ENCODE results near the gene TFAM. TPM values are rescaled to one million over a fixed set of nuclear protein-coding genes. Genes with fewer than 3 reads are reported as not detected.
A peak's percentile ranks its signal among the peaks of the same experiment; 100 is the strongest.

TFAM gene
- total and polyA plus RNA-seq, 2 of the 8 experiments (the other 6 are each of a cell fraction or from before 2014, with no cell fraction given), result 29.3 to 97.3 TPM

DNA sequence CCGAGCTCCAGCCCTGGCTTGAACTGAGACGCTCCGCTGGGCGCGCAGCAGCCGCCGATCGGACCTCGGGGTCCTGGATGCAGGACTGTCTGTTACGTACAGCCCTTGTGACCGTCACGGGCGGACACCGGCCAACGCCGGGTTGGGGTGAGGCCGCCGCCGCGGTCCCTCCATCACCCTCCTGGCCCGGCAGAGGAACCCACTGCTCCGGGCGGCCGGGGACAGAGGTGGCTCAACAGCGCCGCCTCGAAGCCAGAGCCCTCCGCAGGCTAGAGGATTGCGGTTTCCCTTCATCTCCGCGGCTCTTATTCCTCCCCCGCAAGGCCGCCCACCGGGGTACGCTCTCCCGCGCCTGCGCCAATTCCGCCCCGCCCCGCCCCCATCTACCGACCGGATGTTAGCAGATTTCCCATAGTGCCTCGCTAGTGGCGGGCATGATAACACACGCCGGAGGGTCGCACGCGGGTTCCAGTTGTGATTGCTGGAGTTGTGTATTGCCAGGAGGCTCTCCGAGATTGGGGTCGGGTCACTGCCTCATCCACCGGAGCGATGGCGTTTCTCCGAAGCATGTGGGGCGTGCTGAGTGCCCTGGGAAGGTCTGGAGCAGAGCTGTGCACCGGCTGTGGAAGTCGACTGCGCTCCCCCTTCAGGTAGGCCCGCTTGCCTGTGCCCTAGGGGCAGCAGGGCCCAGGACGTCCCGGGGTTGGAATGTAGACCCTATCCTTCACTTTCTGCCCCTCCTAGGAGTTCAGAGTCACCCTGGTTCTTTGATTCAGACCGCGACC is at the start of gene TFAM (continued):
- peak; percentile 62 for TF ChIP-seq SAP30 (IDR thresholded peaks at IDR 0.05; ENCODE audit: insufficient read depth, insufficient replicate concordance, low read length)
- no peak for TF ChIP-seq JUN (IDR thresholded peaks at IDR 0.05; ENCODE audit: low read depth, low read length)
- TF ChIP-seq GTF2F1 (IDR thresholded peaks at IDR 0.05; ENCODE audit: borderline replicate concordance, low read depth, low read length), result no peak
- TF ChIP-seq, protein P1, sequence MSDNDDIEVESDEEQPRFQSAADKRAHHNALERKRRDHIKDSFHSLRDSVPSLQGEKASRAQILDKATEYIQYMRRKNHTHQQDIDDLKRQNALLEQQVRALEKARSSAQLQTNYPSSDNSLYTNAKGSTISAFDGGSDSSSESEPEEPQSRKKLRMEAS (IDR thresholded peaks at IDR 0.05), result peak; percentile 71
- TF ChIP-seq MAFK (IDR thresholded peaks at IDR 0.05; ENCODE audit: low read depth, low read length), result no peak
- peak; percentile 53 for TF ChIP-seq NRF1 (IDR thresholded peaks at IDR 0.05; ENCODE audit: low read depth, low read length)
- TF ChIP-seq SRF (IDR thresholded peaks at IDR 0.05; ENCODE audit: low read depth, low read length), result no peak
- TF ChIP-seq, protein P2, sequence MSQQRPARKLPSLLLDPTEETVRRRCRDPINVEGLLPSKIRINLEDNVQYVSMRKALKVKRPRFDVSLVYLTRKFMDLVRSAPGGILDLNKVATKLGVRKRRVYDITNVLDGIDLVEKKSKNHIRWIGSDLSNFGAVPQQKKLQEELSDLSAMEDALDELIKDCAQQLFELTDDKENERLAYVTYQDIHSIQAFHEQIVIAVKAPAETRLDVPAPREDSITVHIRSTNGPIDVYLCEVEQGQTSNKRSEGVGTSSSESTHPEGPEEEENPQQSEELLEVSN (IDR thresholded peaks at IDR 0.05), result peak; percentile 71
- TF ChIP-seq, protein P3, sequence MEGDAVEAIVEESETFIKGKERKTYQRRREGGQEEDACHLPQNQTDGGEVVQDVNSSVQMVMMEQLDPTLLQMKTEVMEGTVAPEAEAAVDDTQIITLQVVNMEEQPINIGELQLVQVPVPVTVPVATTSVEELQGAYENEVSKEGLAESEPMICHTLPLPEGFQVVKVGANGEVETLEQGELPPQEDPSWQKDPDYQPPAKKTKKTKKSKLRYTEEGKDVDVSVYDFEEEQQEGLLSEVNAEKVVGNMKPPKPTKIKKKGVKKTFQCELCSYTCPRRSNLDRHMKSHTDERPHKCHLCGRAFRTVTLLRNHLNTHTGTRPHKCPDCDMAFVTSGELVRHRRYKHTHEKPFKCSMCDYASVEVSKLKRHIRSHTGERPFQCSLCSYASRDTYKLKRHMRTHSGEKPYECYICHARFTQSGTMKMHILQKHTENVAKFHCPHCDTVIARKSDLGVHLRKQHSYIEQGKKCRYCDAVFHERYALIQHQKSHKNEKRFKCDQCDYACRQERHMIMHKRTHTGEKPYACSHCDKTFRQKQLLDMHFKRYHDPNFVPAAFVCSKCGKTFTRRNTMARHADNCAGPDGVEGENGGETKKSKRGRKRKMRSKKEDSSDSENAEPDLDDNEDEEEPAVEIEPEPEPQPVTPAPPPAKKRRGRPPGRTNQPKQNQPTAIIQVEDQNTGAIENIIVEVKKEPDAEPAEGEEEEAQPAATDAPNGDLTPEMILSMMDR (IDR thresholded peaks at IDR 0.05; ENCODE audit: control extremely low read depth in 1 of 3, insufficient read depth in 1 of 3, low read depth in 1 of 3, low read length in 3 of 3), result peak in 2 of 3 experiments; percentile 34 to 46
- no peak for TF ChIP-seq SIRT6 (IDR thresholded peaks at IDR 0.05; ENCODE audit: low read length)
- TF ChIP-seq TEAD4 (IDR thresholded peaks at IDR 0.05; ENCODE audit: low read depth, low read length), result peak; percentile 72; the same call in 1 of the 2 replicates
- peak; percentile 28 for TF ChIP-seq TAF7 (optimal IDR thresholded peaks at IDR 0.05; ENCODE audit: borderline replicate concordance, low read depth, low read length)
- peak; percentile 69 for TF ChIP-seq EGR1 (IDR thresholded peaks at IDR 0.05; ENCODE audit: borderline replicate concordance, low read depth, low read length)
- TF ChIP-seq FOSL1 (IDR thresholded peaks at IDR 0.05; ENCODE audit: insufficient read depth, low read depth, low read length), result no peak
- peak in 1 of 2 experiments; percentile 33; a peak in 1 of 3 replicates for TF ChIP-seq EP300 (IDR thresholded peaks at IDR 0.05; ENCODE audit: borderline replicate concordance in 1 of 2, low read depth in 2 of 2, low read length in 2 of 2)
- TF ChIP-seq PHF8 (conservative IDR thresholded peaks at IDR 0.05; ENCODE audit: low read depth, low read length), result peak; percentile 95
- no peak for TF ChIP-seq JUND (IDR thresholded peaks at IDR 0.05; ENCODE audit: low read length)
- 0 out of 4 replicates have a peak, but pooled peaks have one; percentile 29 to 32 for TF ChIP-seq SIN3A (conservative IDR thresholded peaks at IDR 0.05 in 1 of 2, IDR thresholded peaks at IDR 0.05 in 1 of 2; ENCODE audit: low read depth in 1 of 2, low read length in 2 of 2)
- no peak for TF ChIP-seq GABPA (IDR thresholded peaks at IDR 0.05; ENCODE audit: borderline replicate concordance, insufficient read depth, low read length)

All from H1 (cell line).